ENCODE results near the gene VPS13C.

VPS13C gene

GRCh38 chr15:61861962-61862361 lies 198.3 kb downstream of the VPS13C start:
- H3K4me2 ChIP-seq (ENCODE audit: insufficient read depth, low read length, poor library complexity, severe bottlenecking) = no peak overlapping the region
- no peak overlapping the region for H2BK15ac ChIP-seq (ENCODE audit: low read length)
- H3K9me3 ChIP-seq (replicated peaks in 1 of 2; ENCODE audit: control insufficient read depth in 2 of 2, insufficient read depth in 1 of 2, low read depth in 1 of 2, low read length in 2 of 2) = no peaks in the 10 kb centered on the region
- H3K18ac ChIP-seq (ENCODE audit: low read length) = no peak overlapping the region
- no peak overlapping the region for H2BK120ac ChIP-seq (ENCODE audit: low read depth, low read length)
- no peak overlapping the region for H3K14ac ChIP-seq (ENCODE audit: low read length)
- H3K79me1 ChIP-seq (ENCODE audit: low read depth, low read length) = no peaks in the 10 kb centered on the region
- no peak overlapping the region for H3K4me3 ChIP-seq (ENCODE audit: low read length in 2 of 2)
- H3K4ac ChIP-seq (ENCODE audit: low read length) = no peak overlapping the region
- no peak overlapping the region for H2AFZ ChIP-seq (ENCODE audit: low read length)
- no peak overlapping the region for H4K91ac ChIP-seq (ENCODE audit: low read depth, low read length, poor library complexity)
- H3K27ac ChIP-seq (replicated peaks; ENCODE audit: low read length) = no peak overlapping the region
- H2BK5ac ChIP-seq (ENCODE audit: low read length) = no peak overlapping the region
- WGBS, 2 donors (ENCODE audit: extremely low coverage in 2 of 2, insufficient read length in 2 of 2, insufficient replicate concordance in 1 of 2) = no CpG with 5 or more reads among the region's 3 CpGs
- peaks cover 3 to 4% of the 10 kb centered on the region in 2 donors for H3K4me1 ChIP-seq (ENCODE audit: control insufficient read depth in 2 of 2, insufficient read depth in 1 of 2, low read depth in 1 of 2, low read length in 2 of 2)
- peaks cover 0 to 4% of the 10 kb centered on the region in 2 donors for H3K36me3 ChIP-seq (replicated peaks in 1 of 2; ENCODE audit: control insufficient read depth in 2 of 2, insufficient read depth in 2 of 2, low read length in 2 of 2)
- no peaks in the 10 kb centered on the region for H3K27me3 ChIP-seq (ENCODE audit: control insufficient read depth in 3 of 3, insufficient read depth in 3 of 3, low read depth in 1 of 3, low read length in 3 of 3)
- no peak overlapping the region for H2BK12ac ChIP-seq (ENCODE audit: low read length)
- no peak overlapping the region for H3K23ac ChIP-seq (ENCODE audit: low read depth, low read length, poor library complexity)
- H4K8ac ChIP-seq (ENCODE audit: low read depth, low read length) = no peak overlapping the region
- H3K9ac ChIP-seq (ENCODE audit: low read depth, low read length, poor library complexity) = no peak overlapping the region
- no peak overlapping the region for H2AK5ac ChIP-seq (ENCODE audit: low read depth, low read length)
- no peak for DNase-seq (ENCODE audit: low spot score)

DNA sequence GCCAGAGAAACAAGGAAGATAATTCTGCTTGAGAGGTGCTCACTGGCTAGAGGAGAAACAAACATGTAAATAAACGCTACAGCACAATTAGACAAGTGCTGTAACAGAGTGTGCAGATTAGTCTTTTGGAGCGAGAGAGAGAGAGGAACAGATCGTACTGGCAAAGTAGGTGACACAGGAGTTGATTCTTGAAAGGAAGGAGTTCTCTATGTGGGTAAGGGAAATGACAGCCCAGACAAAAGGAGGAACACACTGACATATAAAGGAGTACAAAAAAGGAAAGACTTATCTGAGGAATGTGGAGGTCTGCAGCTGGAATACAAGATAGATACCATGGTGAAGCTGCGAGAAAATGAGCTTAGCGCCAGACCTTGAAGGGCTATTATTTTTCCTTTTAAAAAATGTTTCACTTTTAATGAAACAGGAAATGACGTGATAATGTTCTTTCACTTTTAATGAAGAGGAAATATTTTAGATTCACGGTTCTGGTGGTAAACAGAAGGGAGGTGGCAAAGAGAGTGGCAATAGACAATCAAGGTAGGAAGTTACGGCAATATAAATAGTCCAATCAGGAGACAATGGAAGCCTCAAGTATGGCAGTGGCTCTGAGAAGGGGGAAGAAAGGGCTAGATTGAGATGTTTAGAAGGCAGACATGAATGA lies 202.9 kb downstream of the VPS13C start:
- Histone ChIP-seq H3K79me1 (ENCODE audit: low read depth, low read length) (no peaks in the 10 kb centered on the region), H3K4ac (ENCODE audit: low read length) (no peak overlapping the region), H2BK120ac (ENCODE audit: low read depth, low read length) (no peak overlapping the region), H3K9me3 (replicated peaks in 1 of 2; ENCODE audit: control insufficient read depth in 2 of 2, insufficient read depth in 1 of 2, low read depth in 1 of 2, low read length in 2 of 2) (no peaks in the 10 kb centered on the region), H2BK5ac (ENCODE audit: low read length) (no peak overlapping the region), H2BK12ac (ENCODE audit: low read length) (no peak overlapping the region), H3K4me3 (ENCODE audit: low read length in 2 of 2) (no peak overlapping the region), H4K91ac (ENCODE audit: low read depth, low read length, poor library complexity) (no peak overlapping the region), H4K8ac (ENCODE audit: low read depth, low read length) (no peak overlapping the region), H3K27ac (replicated peaks; ENCODE audit: low read length) (no peak overlapping the region), H2AFZ (ENCODE audit: low read length) (no peak overlapping the region), H3K23ac (ENCODE audit: low read depth, low read length, poor library complexity) (no peak overlapping the region), H3K27me3 (ENCODE audit: control insufficient read depth in 3 of 3, insufficient read depth in 3 of 3, low read depth in 1 of 3, low read length in 3 of 3) (no peaks in the 10 kb centered on the region), H3K9ac (ENCODE audit: low read depth, low read length, poor library complexity) (no peak overlapping the region), H3K4me2 (ENCODE audit: insufficient read depth, low read length, poor library complexity, severe bottlenecking) (no peak overlapping the region), H3K36me3 (replicated peaks in 1 of 2; ENCODE audit: control insufficient read depth in 2 of 2, insufficient read depth in 2 of 2, low read length in 2 of 2) (peaks cover 0 to 8% of the 10 kb centered on the region in 2 donors), H2AK5ac (ENCODE audit: low read depth, low read length) (no peak overlapping the region), H2BK15ac (ENCODE audit: low read length) (no peak overlapping the region), H3K14ac (ENCODE audit: low read length) (no peak overlapping the region), H3K18ac (ENCODE audit: low read length) (no peak overlapping the region), H3K4me1 (ENCODE audit: control insufficient read depth in 2 of 2, insufficient read depth in 1 of 2, low read depth in 1 of 2, low read length in 2 of 2) (peaks cover 3 to 4% of the 10 kb centered on the region in 2 donors)
- no CpG with 5 or more reads among the region's 8 CpGs for WGBS, 2 donors (ENCODE audit: extremely low coverage in 2 of 2, insufficient read length in 2 of 2, insufficient replicate concordance in 1 of 2)
- DNase-seq (ENCODE audit: low spot score) = no peak

DNA sequence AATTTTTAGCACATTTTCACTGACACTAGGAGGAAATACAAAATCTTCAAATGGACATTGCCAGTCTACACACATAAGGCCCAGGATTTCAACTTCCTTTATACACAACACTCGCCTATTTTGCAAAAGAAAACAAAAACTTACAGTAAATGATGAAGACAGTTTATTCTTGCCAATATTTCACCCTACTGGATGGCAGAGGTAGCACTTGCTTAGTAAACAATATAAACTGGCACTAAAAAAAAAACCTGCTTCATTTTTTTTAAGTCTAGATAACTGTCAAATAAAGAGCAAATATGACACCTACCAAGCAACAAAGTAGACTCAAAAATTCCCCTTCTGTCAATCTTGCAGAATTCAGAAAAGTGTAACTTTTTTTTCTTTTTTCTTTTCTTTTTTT lies 204.0 kb downstream of the VPS13C start:
- H2BK15ac ChIP-seq (ENCODE audit: low read length) = no peak overlapping the region
- no peak overlapping the region for H2BK5ac ChIP-seq (ENCODE audit: low read length)
- no peak for DNase-seq (ENCODE audit: low spot score)

DNA sequence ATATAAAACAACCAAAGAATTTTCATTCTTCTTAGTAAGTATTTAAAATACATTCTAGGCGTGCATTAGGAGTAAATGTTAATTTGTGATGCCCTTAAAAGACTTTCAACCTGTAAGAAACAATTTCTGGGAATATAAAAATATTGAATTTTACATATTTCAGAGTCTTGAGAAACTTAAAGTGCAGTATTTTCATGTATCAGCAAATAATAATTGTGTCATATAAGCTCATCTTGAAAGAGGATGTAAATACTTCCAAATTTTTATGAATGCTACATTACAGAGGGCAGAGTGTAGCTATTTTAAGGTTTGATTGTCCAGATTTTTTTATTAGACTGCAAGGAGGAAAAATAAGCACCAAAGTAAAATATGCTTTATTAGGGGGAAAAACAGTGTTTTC lies 207.1 kb downstream of the VPS13C start:
- Histone ChIP-seq H3K79me1 (ENCODE audit: low read depth, low read length) (no peaks in the 10 kb centered on the region), H4K91ac (ENCODE audit: low read depth, low read length, poor library complexity) (no peak overlapping the region), H3K36me3 (replicated peaks in 1 of 2; ENCODE audit: control insufficient read depth in 2 of 2, insufficient read depth in 2 of 2, low read length in 2 of 2) (peaks cover 0 to 8% of the 10 kb centered on the region in 2 donors), H2BK5ac (ENCODE audit: low read length) (no peak overlapping the region), H2BK15ac (ENCODE audit: low read length) (no peak overlapping the region), H3K4me1 (ENCODE audit: control insufficient read depth in 2 of 2, insufficient read depth in 1 of 2, low read depth in 1 of 2, low read length in 2 of 2) (peaks cover 3 to 4% of the 10 kb centered on the region in 2 donors), H3K4me3 (ENCODE audit: low read length in 2 of 2) (no peak overlapping the region), H3K9ac (ENCODE audit: low read depth, low read length, poor library complexity) (no peak overlapping the region), H3K4me2 (ENCODE audit: insufficient read depth, low read length, poor library complexity, severe bottlenecking) (no peak overlapping the region), H2AFZ (ENCODE audit: low read length) (no peak overlapping the region), H4K8ac (ENCODE audit: low read depth, low read length) (no peak overlapping the region), H3K4ac (ENCODE audit: low read length) (no peak overlapping the region), H3K9me3 (replicated peaks in 1 of 2; ENCODE audit: control insufficient read depth in 2 of 2, insufficient read depth in 1 of 2, low read depth in 1 of 2, low read length in 2 of 2) (no peaks in the 10 kb centered on the region), H2BK12ac (ENCODE audit: low read length) (no peak overlapping the region), H3K23ac (ENCODE audit: low read depth, low read length, poor library complexity) (no peak overlapping the region), H3K14ac (ENCODE audit: low read length) (no peak overlapping the region), H3K27ac (replicated peaks; ENCODE audit: low read length) (no peak overlapping the region), H3K27me3 (ENCODE audit: control insufficient read depth in 3 of 3, insufficient read depth in 3 of 3, low read depth in 1 of 3, low read length in 3 of 3) (no peaks in the 10 kb centered on the region), H2BK120ac (ENCODE audit: low read depth, low read length) (no peak overlapping the region), H2AK5ac (ENCODE audit: low read depth, low read length) (no peak overlapping the region), H3K18ac (ENCODE audit: low read length) (no peak overlapping the region)
- no CpG with 5 or more reads among the region's 1 CpG for WGBS, 2 donors (ENCODE audit: extremely low coverage in 2 of 2, insufficient read length in 2 of 2, insufficient replicate concordance in 1 of 2)
- no peak for DNase-seq (ENCODE audit: low spot score)

More for the DNA sequence above, 204.0 kb downstream of the VPS13C start:
- peaks cover 3 to 4% of the 10 kb centered on the region in 2 donors for H3K4me1 ChIP-seq (ENCODE audit: control insufficient read depth in 2 of 2, insufficient read depth in 1 of 2, low read depth in 1 of 2, low read length in 2 of 2)
- no peak overlapping the region for H4K91ac ChIP-seq (ENCODE audit: low read depth, low read length, poor library complexity)
- no peak overlapping the region for H2AFZ ChIP-seq (ENCODE audit: low read length)
- no peak overlapping the region for H3K4me3 ChIP-seq (ENCODE audit: low read length in 2 of 2)
- H3K9ac ChIP-seq (ENCODE audit: low read depth, low read length, poor library complexity) = no peak overlapping the region
- H3K79me1 ChIP-seq (ENCODE audit: low read depth, low read length) = no peaks in the 10 kb centered on the region
- no peak overlapping the region for H4K8ac ChIP-seq (ENCODE audit: low read depth, low read length)
- no peak overlapping the region for H3K4me2 ChIP-seq (ENCODE audit: insufficient read depth, low read length, poor library complexity, severe bottlenecking)
- H3K27ac ChIP-seq (replicated peaks; ENCODE audit: low read length) = no peak overlapping the region
- no peak overlapping the region for H2BK12ac ChIP-seq (ENCODE audit: low read length)
- H3K27me3 ChIP-seq (ENCODE audit: control insufficient read depth in 3 of 3, insufficient read depth in 3 of 3, low read depth in 1 of 3, low read length in 3 of 3) = no peaks in the 10 kb centered on the region
- H3K36me3 ChIP-seq (replicated peaks in 1 of 2; ENCODE audit: control insufficient read depth in 2 of 2, insufficient read depth in 2 of 2, low read length in 2 of 2) = peaks cover 0 to 8% of the 10 kb centered on the region in 2 donors
- no peaks in the 10 kb centered on the region for H3K9me3 ChIP-seq (replicated peaks in 1 of 2; ENCODE audit: control insufficient read depth in 2 of 2, insufficient read depth in 1 of 2, low read depth in 1 of 2, low read length in 2 of 2)
- no peak overlapping the region for H3K23ac ChIP-seq (ENCODE audit: low read depth, low read length, poor library complexity)
- no peak overlapping the region for H3K4ac ChIP-seq (ENCODE audit: low read length)
- H2AK5ac ChIP-seq (ENCODE audit: low read depth, low read length) = no peak overlapping the region
- no peak overlapping the region for H3K14ac ChIP-seq (ENCODE audit: low read length)
- H3K18ac ChIP-seq (ENCODE audit: low read length) = no peak overlapping the region
- WGBS, 2 donors (ENCODE audit: extremely low coverage in 2 of 2, insufficient read length in 2 of 2, insufficient replicate concordance in 1 of 2) = no CpG with 5 or more reads among the region's 1 CpG
- no peak overlapping the region for H2BK120ac ChIP-seq (ENCODE audit: low read depth, low read length)
